GM18507 (cell line): Measurements from ENCODE around the gene OAS1.
"Not testable (repeated sequence)": the region's sequence is repeated elsewhere in the genome, so short reads cannot be mapped to it uniquely, and the experiment has no call there.

Experiments used
- DNase-seq: peaks from one replicate; pipeline ENCODE4 v3.0.0; 2011; ENCODE audit warnings: low read depth; ENCODE audit not compliant: insufficient read length; ENCODE audit errors: extremely low spot score
- FAIRE-seq: peaks from 2 replicates; lab custom pipeline; 2011; peaks lifted over from hg19 to GRCh38; lab: Jason Lieb, UNC

OAS1 gene

DNA sequence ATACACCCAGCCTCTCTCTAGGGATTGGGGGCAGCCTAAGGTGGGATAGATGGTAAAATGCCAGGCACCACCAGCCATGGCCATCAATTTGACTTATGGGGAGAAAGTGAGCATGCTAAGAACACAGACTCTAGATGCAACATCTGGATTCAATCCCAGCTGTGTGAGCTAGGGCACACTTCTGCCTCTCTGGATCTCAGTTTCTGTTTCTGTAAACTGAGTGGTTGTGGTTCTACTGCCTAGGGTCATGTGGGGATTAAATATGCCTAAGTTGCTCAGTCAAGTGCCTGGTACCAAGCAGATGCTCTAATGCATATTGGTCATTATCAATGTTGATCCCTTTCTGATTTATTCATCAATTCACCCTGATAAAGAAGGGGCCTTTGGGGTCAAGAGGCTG lies 12.6 kb upstream of the OAS1 start:
- peak; percentile 49 for FAIRE-seq
- DNase-seq = no peak

DNA sequence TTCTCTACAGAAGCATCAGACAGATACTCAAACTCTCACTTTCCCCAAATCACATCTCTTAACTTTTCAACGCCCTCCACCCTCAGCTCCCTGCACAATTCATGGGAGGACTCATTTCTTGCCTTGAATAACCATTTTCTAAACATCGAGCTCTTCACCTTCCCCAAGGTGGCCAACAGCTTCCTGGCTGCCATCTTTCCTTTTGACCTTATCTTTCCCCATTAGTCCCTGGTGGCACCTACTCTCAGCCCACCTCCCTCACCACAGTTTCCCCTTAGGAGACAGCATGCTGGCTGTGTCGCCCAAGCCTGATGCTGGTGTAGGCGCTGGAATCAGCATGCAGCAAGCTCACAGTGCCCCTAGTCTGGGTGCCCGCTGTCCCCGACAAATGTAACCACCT lies 8.4 kb upstream of the OAS1 start:
- FAIRE-seq = no peak
- DNase-seq = no peak

DNA sequence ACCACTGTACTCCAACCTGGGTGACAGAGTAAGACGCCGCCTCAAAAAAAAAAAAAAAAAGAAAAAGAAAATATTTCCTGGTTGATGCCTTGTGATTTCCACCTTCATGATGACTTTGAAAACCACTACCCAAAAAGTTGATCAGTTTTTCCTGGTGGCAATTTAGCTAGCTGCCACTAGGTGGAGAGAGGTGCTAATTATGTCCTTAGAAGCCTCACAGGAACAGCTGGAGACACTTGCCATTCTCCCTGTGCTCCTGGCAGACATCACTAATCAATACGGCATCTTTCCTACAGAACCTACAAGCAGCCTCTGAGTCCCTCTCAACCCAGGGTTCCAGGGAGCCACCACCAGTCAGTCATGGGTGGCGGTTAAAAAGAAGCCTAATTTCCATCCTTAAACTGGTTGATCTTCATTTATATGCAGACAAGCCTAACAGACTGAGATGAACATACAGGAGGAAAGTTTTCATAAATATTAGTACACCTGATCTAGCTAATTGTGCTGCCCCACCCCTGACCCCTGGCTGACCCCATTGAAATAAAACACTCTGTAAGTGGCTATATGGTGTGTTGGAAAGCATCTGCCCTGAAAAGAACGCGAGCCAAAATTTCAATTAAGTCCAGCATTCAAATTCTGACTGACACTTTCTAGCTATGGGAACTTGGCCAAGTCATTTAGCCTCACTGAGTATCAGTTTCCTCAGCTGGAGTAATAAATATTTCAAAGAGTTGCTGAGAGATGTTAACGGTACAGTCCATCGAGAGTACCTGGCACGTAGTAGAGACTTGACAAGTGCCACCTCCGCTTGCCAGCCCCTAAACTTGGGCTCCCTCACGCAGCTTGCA lies 6.2 kb upstream of the OAS1 start:
- DNase-seq = peak; percentile 48
- peak; percentile 93 for FAIRE-seq

DNA sequence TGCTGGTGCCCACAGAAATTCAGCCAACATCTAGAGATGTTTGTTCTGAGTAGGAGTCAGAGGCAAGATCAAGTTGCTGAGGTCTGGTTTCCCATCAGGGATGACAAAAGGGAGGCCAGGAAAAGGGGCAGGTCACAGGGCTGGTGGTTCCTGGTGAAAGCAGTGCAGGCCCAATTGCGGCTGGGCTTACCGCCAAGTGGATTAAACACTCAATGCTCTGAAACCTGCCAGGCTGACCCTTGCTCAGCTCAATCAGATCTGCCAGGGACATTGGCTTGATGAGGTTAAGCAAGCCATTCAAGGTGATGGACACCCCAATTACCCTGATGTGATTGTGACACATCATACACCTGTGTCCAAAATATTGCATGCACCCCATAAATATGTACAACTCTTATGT lies 5.5 kb upstream of the OAS1 start:
- no peak for DNase-seq
- FAIRE-seq = no peak

DNA sequence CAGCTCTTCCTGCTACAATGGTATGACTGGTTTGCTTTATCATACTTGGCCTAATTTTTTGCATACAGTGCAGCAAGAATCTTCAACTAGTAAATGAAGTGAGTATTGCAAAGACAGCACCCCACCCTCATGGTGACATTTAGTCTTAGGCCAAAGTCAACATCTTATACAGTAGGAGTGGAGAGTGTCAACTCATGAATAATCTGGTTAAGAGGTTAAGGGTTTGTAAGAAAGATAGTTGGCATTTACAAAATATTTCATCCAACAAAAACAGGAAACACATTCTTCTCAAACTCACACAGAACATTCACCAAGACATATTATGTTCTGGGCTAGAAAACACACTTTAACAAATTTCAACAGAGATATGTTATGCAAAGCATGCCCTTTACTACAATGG lies 2.2 kb upstream of the OAS1 start:
- DNase-seq (no peak), FAIRE-seq (no peak)

DNA sequence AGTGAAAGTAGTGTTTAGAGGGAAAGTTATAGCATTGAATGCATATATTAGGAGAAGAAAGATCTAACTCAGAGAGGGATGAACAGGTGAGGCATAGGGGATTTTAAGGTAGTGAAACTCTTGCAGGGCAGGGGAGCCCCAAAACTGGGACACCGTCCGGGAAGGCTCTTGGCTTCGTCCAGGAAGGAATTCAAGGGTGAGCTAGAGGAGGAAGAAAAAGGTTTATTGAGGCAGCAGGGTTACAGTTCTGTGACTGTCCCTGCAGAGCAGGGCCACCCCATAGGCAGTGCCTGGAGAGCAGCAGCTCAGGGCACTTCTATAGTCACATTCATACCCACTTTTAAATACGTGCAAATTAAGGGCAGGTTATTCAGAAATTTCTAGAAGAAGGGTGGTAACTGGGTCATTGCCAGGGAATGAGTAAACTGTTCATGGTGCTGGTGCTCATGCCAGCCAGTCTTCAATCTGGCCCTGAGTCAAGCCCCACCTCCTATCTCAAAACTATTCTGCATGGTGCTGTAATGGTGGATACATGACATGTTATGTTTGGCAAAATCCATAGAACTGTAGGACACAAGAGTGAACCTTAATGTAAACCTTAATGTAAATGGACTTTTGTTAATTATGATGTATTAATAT lies 1.2 kb upstream of the OAS1 start:
- FAIRE-seq (peak; percentile 29), DNase-seq (no peak)

DNA sequence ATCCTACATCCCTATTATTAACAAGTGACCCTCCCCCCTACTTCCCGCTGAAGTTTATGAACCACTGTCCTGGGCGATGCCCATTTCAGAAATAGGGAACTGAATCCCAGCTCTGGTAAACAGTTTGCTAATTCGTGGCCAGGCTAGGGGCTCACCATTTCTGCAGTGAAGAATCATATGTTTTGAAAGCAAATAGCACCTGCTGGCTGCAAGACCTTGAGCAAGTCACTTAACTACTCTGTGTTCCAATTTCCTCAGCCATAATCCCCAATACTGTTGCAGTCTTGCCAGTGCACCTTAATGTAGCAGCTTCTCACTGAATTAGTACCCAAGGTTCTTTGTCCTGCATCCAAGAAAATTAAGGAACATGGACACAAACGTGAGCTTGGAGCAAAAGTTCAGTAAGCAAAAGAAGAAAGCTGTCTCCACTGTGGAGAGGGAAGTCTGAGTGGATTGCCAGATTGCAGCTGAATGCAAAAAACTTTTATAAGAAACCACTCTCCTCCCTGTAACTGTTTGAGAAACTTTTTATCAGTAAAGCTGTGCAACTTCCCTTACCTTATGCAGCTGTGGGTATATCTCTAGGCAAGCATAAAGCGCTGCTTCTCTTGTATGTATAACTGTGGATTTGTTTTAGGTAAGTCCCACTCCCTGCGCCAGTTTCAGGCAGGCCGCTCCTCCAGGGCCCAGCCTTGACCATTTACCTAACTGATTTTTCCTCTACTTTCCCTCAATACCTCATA lies 824 bp downstream of the OAS1 start:
- FAIRE-seq (no peak), DNase-seq (peak; percentile 12)

DNA sequence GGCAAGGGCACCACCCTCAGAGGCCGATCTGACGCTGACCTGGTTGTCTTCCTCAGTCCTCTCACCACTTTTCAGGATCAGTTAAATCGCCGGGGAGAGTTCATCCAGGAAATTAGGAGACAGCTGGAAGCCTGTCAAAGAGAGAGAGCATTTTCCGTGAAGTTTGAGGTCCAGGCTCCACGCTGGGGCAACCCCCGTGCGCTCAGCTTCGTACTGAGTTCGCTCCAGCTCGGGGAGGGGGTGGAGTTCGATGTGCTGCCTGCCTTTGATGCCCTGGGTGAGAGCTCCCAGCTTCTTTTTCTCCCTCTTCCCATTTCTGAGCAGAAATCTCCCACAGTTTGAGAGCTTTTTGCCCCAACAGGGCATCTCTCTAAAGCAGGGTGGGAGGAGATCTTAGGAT lies 1.8 kb downstream of the OAS1 start:
- no peak for FAIRE-seq

DNA sequence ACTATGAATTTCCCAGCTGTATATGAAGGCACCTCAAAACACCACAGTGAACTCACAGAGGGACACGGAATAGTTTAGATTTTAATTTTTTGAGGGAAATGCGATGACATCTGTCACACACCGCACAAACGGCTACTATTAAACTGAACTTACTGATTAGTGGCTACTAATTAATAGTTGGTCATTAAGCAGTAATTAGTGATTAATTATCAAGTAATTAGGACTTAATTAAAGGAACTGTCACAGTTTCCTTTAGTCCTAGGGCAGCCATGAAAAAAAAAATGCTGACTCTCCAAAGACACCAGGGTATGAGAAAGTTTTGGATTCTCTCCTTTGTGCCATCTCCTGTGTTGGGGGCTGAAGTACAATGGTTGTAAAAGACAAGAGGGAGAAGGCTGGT lies 2.9 kb downstream of the OAS1 start:
- FAIRE-seq (no peak), DNase-seq (no peak)

More for the DNA sequence above, 1.8 kb downstream of the OAS1 start:
- no peak for DNase-seq

DNA sequence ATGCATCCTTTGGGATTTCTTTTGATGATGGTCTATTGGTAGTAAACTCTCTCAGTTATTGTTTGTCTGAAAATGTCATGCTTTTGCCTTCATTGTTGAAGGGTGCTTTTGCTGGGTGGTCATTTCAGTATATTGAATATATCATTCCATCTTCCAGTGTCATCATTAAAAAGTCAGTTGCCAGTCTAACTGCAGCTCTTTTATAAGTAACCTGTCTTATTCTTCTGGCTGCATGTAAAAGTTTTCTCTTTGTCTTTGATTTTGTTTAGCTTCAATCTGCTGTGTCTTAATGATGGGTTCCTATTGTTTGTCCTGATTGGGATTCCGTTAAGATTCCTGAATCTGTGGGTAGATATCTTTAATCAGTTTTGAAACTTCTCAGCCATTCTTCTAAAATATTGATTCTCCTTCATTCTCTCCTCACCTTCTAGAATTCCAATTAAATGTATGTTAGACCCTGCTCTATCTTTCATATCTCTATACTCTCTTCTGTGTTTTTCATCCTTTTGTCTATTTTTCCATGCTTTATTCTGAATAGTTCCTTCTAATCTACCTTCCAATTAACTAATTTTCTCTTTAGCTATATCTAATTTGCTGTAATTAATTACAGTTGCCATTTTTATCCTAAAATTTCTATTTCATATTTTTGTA lies 6.4 kb downstream of the OAS1 start:
- no peak for FAIRE-seq
- no peak for DNase-seq

DNA sequence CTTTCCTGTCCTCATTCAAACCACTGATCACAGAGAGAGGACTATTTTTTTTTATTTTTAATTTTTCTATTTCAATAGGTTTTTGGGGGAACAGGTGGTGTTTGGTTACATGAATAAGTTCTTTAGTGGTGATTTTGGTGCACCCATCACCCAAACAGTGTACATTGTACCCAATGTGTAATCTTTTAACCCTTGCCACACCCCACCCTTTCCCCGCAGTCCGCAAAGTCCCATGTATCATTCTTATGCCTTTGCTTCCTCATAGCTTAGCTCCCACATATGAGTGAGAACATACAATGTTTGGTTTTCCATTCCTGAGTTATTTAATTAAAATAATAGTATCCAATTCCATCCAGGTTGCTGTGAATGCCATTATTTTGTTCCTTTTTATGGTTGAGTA lies 7.1 kb downstream of the OAS1 start:
- FAIRE-seq, DNase-seq: not testable (repeated sequence)

DNA sequence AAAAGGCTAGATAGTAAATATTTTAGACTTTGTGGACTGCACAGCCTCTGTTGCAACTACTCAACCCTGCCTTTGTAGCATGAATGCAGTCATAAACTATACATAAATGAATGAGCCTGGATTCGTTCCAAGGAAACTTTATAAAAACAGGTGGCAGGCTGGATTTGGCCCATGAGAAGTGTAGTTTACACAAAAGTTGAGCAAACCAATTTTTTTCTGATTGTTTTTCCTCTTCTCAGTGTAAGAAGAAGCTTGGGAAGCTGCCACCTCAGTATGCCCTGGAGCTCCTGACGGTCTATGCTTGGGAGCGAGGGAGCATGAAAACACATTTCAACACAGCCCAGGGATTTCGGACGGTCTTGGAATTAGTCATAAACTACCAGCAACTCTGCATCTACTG lies 9.5 kb downstream of the OAS1 start:
- DNase-seq (no peak), FAIRE-seq (no peak)

DNA sequence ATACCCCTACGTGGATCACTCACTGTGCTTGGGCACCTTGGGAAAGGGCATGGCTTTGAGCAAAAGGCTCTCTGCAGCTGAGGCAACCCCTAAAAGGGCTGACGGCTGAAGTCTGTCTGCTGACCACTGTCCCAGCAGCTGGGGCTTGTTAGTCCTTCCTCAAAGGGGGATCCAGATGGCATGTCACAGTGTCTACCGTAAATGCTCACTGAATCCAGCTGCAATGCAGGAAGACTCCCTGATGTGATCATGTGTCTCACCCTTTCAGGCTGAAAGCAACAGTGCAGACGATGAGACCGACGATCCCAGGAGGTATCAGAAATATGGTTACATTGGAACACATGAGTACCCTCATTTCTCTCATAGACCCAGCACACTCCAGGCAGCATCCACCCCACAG lies 12.4 kb downstream of the OAS1 start:
- DNase-seq = no peak
- no peak for FAIRE-seq

DNA sequence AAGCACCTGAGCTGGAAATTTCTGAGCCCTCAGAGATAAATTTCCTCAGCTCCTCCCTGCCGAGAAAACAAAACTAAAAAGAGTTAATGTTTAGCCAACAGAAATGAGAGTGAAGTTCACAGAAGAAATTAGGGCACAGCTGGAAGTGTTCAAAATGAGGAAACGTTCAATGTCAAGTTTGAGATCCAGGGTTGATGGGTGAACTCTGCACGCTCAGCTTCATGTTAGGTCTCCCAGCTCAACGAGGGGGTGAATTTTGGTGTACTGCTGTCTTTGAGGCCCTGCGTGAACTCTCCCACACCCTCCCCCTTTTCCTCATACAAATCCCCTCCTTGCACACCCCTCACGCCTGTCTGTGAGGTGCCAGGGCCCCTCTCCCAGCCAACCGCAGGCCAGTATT lies 18.2 kb downstream of the OAS1 start:
- FAIRE-seq (peak; percentile 98), DNase-seq (no peak)

DNA sequence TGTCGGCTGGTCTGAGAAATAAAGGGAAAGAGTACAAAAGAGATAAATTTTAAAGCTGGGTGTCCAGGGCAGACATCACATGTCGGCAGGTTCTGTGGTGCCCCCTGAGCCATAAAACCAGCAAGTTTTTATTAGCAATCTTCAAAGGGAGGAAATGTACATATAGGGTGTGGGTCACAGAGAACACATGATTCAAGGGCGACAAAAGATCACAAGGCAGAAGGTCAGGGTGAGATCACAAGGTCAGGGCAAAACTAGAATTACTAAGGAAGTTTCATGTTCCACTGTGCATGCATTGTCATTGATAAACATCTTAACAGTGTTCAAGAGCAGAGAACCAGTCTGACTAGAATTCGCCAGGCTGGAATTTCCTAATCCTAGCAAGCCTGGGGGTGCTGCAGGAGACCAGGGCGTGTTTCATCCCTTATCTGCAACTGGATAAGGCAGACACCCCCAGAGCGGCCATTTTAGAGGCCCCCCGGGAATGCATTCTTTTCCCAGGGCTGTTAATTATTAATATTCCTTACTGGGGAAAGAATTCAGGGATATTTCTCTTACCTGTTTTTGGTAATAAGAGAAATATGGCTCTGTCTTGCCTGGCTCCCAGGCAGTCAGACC lies 19.8 kb downstream of the OAS1 start:
- peak; percentile 92 for FAIRE-seq
- not testable (repeated sequence) for DNase-seq

DNA sequence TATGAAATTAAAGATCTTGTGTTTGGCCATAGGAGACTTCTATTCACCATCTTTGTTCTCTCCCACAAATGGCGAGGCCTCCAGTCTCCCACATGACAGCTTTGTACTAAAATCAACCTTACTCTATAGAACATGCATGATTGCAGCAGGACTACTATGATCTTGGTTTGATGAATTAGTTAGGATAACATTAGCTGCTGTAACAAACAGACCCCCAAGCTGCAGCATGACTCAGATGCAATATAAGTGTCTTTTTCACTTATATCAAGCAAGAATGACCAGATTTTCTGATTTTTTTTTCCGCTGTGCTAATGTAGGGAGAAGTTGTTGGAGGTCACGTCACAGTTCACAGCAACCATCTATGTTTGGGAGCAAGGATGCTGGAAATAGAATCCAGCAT lies 20.7 kb downstream of the OAS1 start:
- FAIRE-seq (peak; percentile 29), DNase-seq (no peak)

DNA sequence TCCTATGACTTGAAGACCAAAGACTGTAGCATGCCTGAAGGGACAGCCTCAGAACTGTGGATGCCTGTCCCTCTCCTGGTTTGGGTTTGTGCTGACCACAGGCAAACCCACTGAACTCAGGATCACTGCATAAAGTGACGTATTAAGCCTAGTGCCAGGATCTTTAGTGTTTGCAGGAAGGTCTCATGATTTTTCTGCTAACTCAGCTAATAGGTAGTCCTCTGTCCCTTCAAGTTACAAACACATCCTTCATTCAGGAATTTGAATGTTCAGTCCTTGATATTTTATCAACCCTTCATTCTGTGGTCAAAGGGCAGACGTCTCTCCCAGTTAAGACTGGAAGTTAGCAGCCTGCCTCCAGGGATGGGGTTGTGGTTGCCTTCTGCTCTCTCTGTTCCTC lies 21.2 kb downstream of the OAS1 start:
- DNase-seq (no peak), FAIRE-seq (no peak)

DNA sequence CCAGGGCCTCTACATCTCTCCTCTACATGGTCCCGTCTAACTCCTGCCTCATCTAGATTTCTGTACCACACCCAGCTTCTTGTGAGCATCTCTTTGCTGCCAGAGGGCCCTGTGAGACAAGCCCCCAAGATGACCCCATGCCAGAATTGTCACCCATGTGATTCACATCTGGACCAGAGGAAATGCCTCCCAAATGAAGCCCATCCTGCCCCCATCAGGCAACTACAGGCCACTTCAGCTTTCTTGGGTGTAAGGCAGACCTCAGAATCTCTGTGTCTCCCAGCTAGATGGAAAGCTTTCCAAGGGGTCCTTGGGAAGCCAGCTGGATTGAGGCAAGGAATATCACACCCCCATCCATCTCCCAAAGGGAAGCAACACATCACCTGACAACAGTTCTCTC lies 22.2 kb downstream of the OAS1 start:
- DNase-seq (no peak), FAIRE-seq (no peak)

DNA sequence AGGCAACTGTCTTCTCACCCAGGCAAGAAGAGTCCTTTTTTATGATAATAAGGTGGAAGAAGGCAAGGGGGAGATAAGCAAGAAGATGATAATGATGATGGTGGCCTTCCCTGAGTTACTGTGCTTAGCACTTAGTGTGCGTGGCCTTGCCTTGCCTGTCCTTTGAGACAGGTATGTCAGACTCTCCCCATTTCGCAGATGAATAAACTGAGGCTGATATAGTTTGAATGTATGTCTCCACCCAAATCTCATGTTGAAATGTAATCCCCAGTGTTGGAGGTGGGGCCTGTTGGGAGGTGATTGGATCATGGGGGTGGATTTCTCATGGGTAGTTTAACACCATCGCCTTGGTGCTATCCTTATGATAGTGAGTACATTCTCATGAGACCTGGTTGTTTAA lies 23.0 kb downstream of the OAS1 start:
- FAIRE-seq = no peak

DNA sequence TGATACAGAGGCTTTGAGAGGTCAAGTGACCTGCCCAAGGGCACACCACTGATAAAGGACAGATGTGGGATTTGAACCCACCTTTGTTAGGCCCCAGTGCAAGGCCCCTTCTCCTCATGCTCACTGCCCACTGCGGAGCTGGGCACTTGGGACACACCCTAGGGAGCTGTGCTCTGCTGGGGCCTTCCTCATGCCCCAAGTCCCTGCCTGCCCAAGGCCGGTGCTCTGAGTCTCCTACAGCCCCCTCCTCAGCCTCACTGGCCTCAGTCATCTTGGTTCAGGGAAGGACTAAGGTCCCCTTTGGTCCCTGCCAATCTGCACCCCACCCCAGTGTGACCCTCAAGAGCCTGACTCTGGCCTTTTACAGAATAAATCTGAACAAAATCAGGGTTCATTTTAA lies 23.6 kb downstream of the OAS1 start:
- no peak for DNase-seq
- no peak for FAIRE-seq

More for the DNA sequence above, 23.0 kb downstream of the OAS1 start:
- no peak for DNase-seq
